ENCODE results near the gene HIBCH. TPM values are rescaled to one million over a fixed set of nuclear protein-coding genes. Genes with fewer than 3 reads are reported as not detected.
A peak's percentile ranks its signal among the peaks of the same experiment; 100 is the strongest.

Gene HIBCH
- total and polyA plus RNA-seq, 2 donors from 2014 or later = 35.7 to 115 TPM

GRCh38 chr2:190323406-190323805 lies 3.8 kb upstream of the HIBCH start:
- no peak overlapping the region for H3K4me3 ChIP-seq (ENCODE audit: low read length in 3 of 3)
- FAIRE-seq = no peak
- no peak for DNase-seq
- no peak for TF ChIP-seq CTCF (IDR thresholded peaks at IDR 0.05; ENCODE audit: borderline replicate concordance, extremely low read depth, insufficient read depth)
- intact Hi-C loops (cut with DNase I) = no loop called here
- H3K9me3 ChIP-seq (ENCODE audit: control insufficient read depth in 2 of 3, insufficient read depth in 1 of 3, low read length in 3 of 3) = no peaks in the 10 kb centered on the region
- H3K9ac ChIP-seq (ENCODE audit: low read length in 3 of 3) = no peak overlapping the region
- H3K4me1 ChIP-seq (ENCODE audit: control insufficient read depth in 2 of 3, insufficient read depth in 2 of 3, low read depth in 1 of 3, low read length in 3 of 3) = peaks cover 0 to 7% (median 3%) of the 10 kb centered on the region in 3 donors
- no peaks in the 10 kb centered on the region for H3K36me3 ChIP-seq (ENCODE audit: control insufficient read depth in 2 of 3, insufficient read depth in 3 of 3, low read length in 3 of 3)
- H3K27me3 ChIP-seq (ENCODE audit: control insufficient read depth, insufficient read depth, low read length) = no peaks in the 10 kb centered on the region
- H3K27ac ChIP-seq (ENCODE audit: low read depth in 2 of 2, low read length in 2 of 2) = no peak overlapping the region

GRCh38 chr2:190320696-190321095 lies 1.1 kb upstream of the HIBCH start:
- FAIRE-seq (no peak), DNase-seq (no peak)
- Histone ChIP-seq H3K4me3 (ENCODE audit: low read length in 3 of 3) (no peak overlapping the region), H3K9ac (ENCODE audit: low read length in 3 of 3) (no peak overlapping the region), H3K27ac (ENCODE audit: low read depth in 2 of 2, low read length in 2 of 2) (no peak overlapping the region), H3K36me3 (ENCODE audit: control insufficient read depth in 2 of 3, insufficient read depth in 3 of 3, low read length in 3 of 3) (no peaks in the 10 kb centered on the region), H3K27me3 (ENCODE audit: control insufficient read depth, insufficient read depth, low read length) (no peaks in the 10 kb centered on the region), H3K4me1 (ENCODE audit: control insufficient read depth in 2 of 3, insufficient read depth in 2 of 3, low read depth in 1 of 3, low read length in 3 of 3) (peaks cover 0 to 13% (median 9%) of the 10 kb centered on the region in 3 donors), H3K9me3 (ENCODE audit: control insufficient read depth in 2 of 3, insufficient read depth in 1 of 3, low read length in 3 of 3) (no peaks in the 10 kb centered on the region)
- no peak for TF ChIP-seq CTCF (IDR thresholded peaks at IDR 0.05; ENCODE audit: borderline replicate concordance, extremely low read depth, insufficient read depth)
- intact Hi-C loops (cut with DNase I) = no loop called here

- Histone ChIP-seq H3K9ac (ENCODE audit: low read length in 3 of 3) (peak overlapping the region; percentile 73 to 93 (median 90)), H3K36me3 (ENCODE audit: control insufficient read depth in 2 of 3, insufficient read depth in 3 of 3, low read length in 3 of 3) (no peaks in the 10 kb centered on the region), H3K4me1 (ENCODE audit: control insufficient read depth in 2 of 3, insufficient read depth in 2 of 3, low read depth in 1 of 3, low read length in 3 of 3) (peaks cover 0 to 13% (median 9%) of the 10 kb centered on the region in 3 donors), H3K9me3 (ENCODE audit: control insufficient read depth in 2 of 3, insufficient read depth in 1 of 3, low read length in 3 of 3) (no peaks in the 10 kb centered on the region), H3K4me3 (ENCODE audit: low read length in 3 of 3) (peak overlapping the region; percentile 86 to 96 (median 94)), H3K27ac (ENCODE audit: low read depth in 2 of 2, low read length in 2 of 2) (peak overlapping the region; percentile 92 to 98), H3K27me3 (ENCODE audit: control insufficient read depth, insufficient read depth, low read length) (no peaks in the 10 kb centered on the region)
- TF ChIP-seq CTCF (IDR thresholded peaks at IDR 0.05; ENCODE audit: borderline replicate concordance, extremely low read depth, insufficient read depth) = no peak
- FAIRE-seq = no peak
- DNase-seq = peak in 1 of 5 donors; percentile 57
- intact Hi-C loops (cut with DNase I) = loop anchor here (5.0 kb wide), 1 partner anchor 163 kb away; no protein-coding TSS in a partner anchor
These were observed 583 bp downstream of the HIBCH start for GRCh38 chr2:190318931-190319554.

Data from kidney (tissue), 14 donors.